SK-N-SH (cell line): ENCODE data around the gene HDHD5. TPM values are rescaled to one million over a fixed set of nuclear protein-coding genes. Genes with fewer than 3 reads are reported as not detected.

ENCODE experiments used
- CTCF ChIA-PET: fragments of 300-600, 350-600 bp; formaldehyde crosslinking; extraction: SDS; loops from one replicate; lab custom pipeline; 2021; lab: Yijun Ruan, JAX
- POLR2A ChIA-PET: fragments of 350-600 bp; sonication (Branson Sonifier 250); formaldehyde crosslinking; extraction: SDS; loops from one replicate; lab custom pipeline; 2020; ENCODE audit warnings: antibody characterized with exemption, inconsistent platforms; lab: Yijun Ruan, JAX
- DNase-seq: peaks from one replicate; pipeline ENCODE4 v3.0.0; 2012
- H2AFZ ChIP-seq: fragments of 200-600 bp; sonication (generic); 2 replicates; pipeline ENCODE4 v1.8.1; 2016; ENCODE audit warnings: antibody characterized with exemption, mild to moderate bottlenecking, low read depth
- H3F3A ChIP-seq: fragments of 200-600 bp; sonication (generic); replicated peaks from 2 replicates; pipeline ENCODE3; 2016; ENCODE audit warnings: antibody characterized with exemption, mild to moderate bottlenecking; ENCODE audit not compliant: insufficient read depth
- H3K27ac ChIP-seq, 2 experiments: fragments of 200-500 bp in 1 of 2; fragments of 200-600 bp in 1 of 2; sonication (Bioruptor generic) in 1 of 2; sonication (generic), shearing (Covaris generic) in 1 of 2; 2 replicates each; pipeline versions ENCODE4 v1.5.1 to v1.6.1; 2014 to 2016; ENCODE audit warnings: low read depth in 2 of 2, inconsistent platforms in 1 of 2, low read length in 1 of 2, mild to moderate bottlenecking in 1 of 2, mixed read lengths in 1 of 2
- H3K27me3 ChIP-seq: fragments of 200-600 bp; sonication (generic), shearing (Covaris generic); 2 replicates; pipeline ENCODE4 v1.6.1; 2016; ENCODE audit warnings: mixed run types; ENCODE audit not compliant: insufficient read depth
- H3K36me3 ChIP-seq, 2 experiments: fragments of 200-500 bp in 1 of 2; fragments of 200-600 bp in 1 of 2; sonication (Bioruptor generic) in 1 of 2; sonication (generic) in 1 of 2; replicated peaks in 1 of 2; 2 replicates each; pipeline versions ENCODE3 to v1.5.1; 2014 to 2016; ENCODE audit warnings: low read length in 1 of 2, mild to moderate bottlenecking in 1 of 2; ENCODE audit not compliant: insufficient read depth in 2 of 2, control insufficient read depth in 1 of 2
- H3K4me1 ChIP-seq, 2 experiments: fragments of 200-500 bp in 1 of 2; fragments of 200-600 bp in 1 of 2; sonication (Bioruptor generic) in 1 of 2; sonication (generic), shearing (Covaris generic) in 1 of 2; 2 replicates each; pipeline versions ENCODE4 v1.5.1 to v1.6.1; 2014 to 2016; ENCODE audit warnings: low read depth in 1 of 2, low read length in 1 of 2, mixed run types in 1 of 2; ENCODE audit not compliant: insufficient read depth in 2 of 2, control insufficient read depth in 1 of 2
- H3K4me2 ChIP-seq: fragments of 200-600 bp; sonication (generic), shearing (Covaris generic); 2 replicates; pipeline ENCODE4 v1.6.1; 2017; ENCODE audit warnings: mixed run types
- H3K4me3 ChIP-seq, 2 experiments: fragments of 200-500 bp in 1 of 2; fragments of 200-600 bp in 1 of 2; sonication (Bioruptor generic) in 1 of 2; sonication (generic), shearing (Covaris generic) in 1 of 2; 2 replicates each; pipeline versions ENCODE4 v1.5.1 to v1.8.1; 2014 to 2016; ENCODE audit warnings: low read depth in 2 of 2, inconsistent platforms in 1 of 2, low read length in 1 of 2, mild to moderate bottlenecking in 1 of 2, mixed read lengths in 1 of 2, moderate library complexity in 1 of 2
- H3K79me2 ChIP-seq: fragments of 200-600 bp; sonication (generic); 2 replicates; pipeline ENCODE4 v1.8.1; 2017; ENCODE audit warnings: mild to moderate bottlenecking; ENCODE audit not compliant: insufficient read depth
- H3K9ac ChIP-seq: fragments of 200-600 bp; sonication (generic); 2 replicates; pipeline ENCODE4 v1.6.1; 2017; ENCODE audit warnings: mixed run types
- H3K9me2 ChIP-seq: fragments of 200-600 bp; sonication (generic); 2 replicates; pipeline ENCODE4 v1.6.1; 2017; ENCODE audit warnings: mixed run types
- H3K9me3 ChIP-seq: fragments of 200-600 bp; sonication (generic); 2 replicates; pipeline ENCODE4 v1.6.1; 2017; ENCODE audit warnings: mixed run types, mild to moderate bottlenecking, moderate library complexity
- H4K20me1 ChIP-seq: fragments of 200-600 bp; sonication (generic); 2 replicates; pipeline ENCODE4 v1.6.1; 2017; ENCODE audit warnings: mild to moderate bottlenecking, mixed run types; ENCODE audit not compliant: insufficient read depth
- ELF1 ChIP-seq: IDR thresholded peaks from 2 replicates; pipeline ENCODE4 v1.4.0; 2012
- EP300 ChIP-seq, 2 experiments: IDR thresholded peaks; 2 replicates each; pipeline versions ENCODE4 v1.4.0 to v1.6.1; 2012; ENCODE audit warnings: borderline replicate concordance in 1 of 2, low read depth in 1 of 2, low read length in 1 of 2
- EZH2phosphoT487 ChIP-seq: fragments of 200-600 bp; sonication (generic); IDR thresholded peaks from 2 replicates; pipeline ENCODE4 v1.6.1; 2017; ENCODE audit warnings: low read depth, mixed run types, mild to moderate bottlenecking, antibody characterized with exemption, moderate library complexity, borderline replicate concordance
- FOSL2 ChIP-seq: IDR thresholded peaks from 2 replicates; pipeline ENCODE4 v1.4.0; 2012; ENCODE audit warnings: low read depth, mild to moderate bottlenecking, moderate library complexity, borderline replicate concordance
- GATA2 ChIP-seq: sonication (generic); formaldehyde crosslinking; IDR thresholded peaks from 2 replicates; pipeline ENCODE4 v1.5.0; 2020; ENCODE audit warnings: mild to moderate bottlenecking, missing genetic modification reagents
- JUND ChIP-seq: IDR thresholded peaks from 2 replicates; pipeline ENCODE4 v1.4.0; 2012
- MEF2A ChIP-seq: IDR thresholded peaks from 2 replicates; pipeline ENCODE4 v1.4.0; 2012; ENCODE audit warnings: low read depth, borderline replicate concordance
- MXI1 ChIP-seq: IDR thresholded peaks from 2 replicates; pipeline ENCODE4 v1.6.1; 2012; ENCODE audit warnings: mild to moderate bottlenecking, low read depth, low read length, improper control_type of control experiment
- NRF1 ChIP-seq: IDR thresholded peaks from 2 replicates; pipeline ENCODE4 v1.6.1; 2012; ENCODE audit warnings: low read depth, mild to moderate bottlenecking, low read length
- POLR2AphosphoS5 ChIP-seq: IDR thresholded peaks from 2 replicates; pipeline ENCODE4 v1.6.1; 2012; ENCODE audit warnings: low read depth, low read length
- TAF1 ChIP-seq: IDR thresholded peaks from 2 replicates; pipeline ENCODE4 v1.6.1; 2012; ENCODE audit warnings: low read depth, mild to moderate bottlenecking, low read length, moderate library complexity, borderline replicate concordance
- TCF12 ChIP-seq: IDR thresholded peaks from 2 replicates; pipeline ENCODE4 v1.4.0; 2012
- TEAD4 ChIP-seq: IDR thresholded peaks from 2 replicates; pipeline ENCODE4 v1.4.0; 2012; ENCODE audit warnings: mild to moderate bottlenecking, borderline replicate concordance; ENCODE audit not compliant: insufficient read depth
- WGBS: methylation state at CpG from one replicate; pipeline ENCODE4 v1.1.6; 2017; ENCODE audit warnings: low lambda C conversion rate; 5-methylcytosine and 5-hydroxymethylcytosine counted together
- polyA plus RNA-seq, 3 experiments: library from polyadenylated mRNA; depleted of rRNA; stranded (reverse); fragments of >200 nt; gene quantifications; 2 replicates each; pipeline ENCODE4 v1.2.3, GENCODE V29; 2012
- TF ChIP-seq, protein P1 (sequence below): IDR thresholded peaks from 2 replicates; pipeline ENCODE4 v1.4.0; 2012; ENCODE audit warnings: low read depth, borderline replicate concordance
- TF ChIP-seq, protein P2 (sequence below): IDR thresholded peaks from 2 replicates; pipeline ENCODE4 v1.4.0; 2012; ENCODE audit warnings: low read depth, borderline replicate concordance
- TF ChIP-seq, protein P3 (sequence below): IDR thresholded peaks from 2 replicates; pipeline ENCODE4 v1.6.1; 2012; ENCODE audit warnings: mild to moderate bottlenecking, low read depth, low read length, moderate library complexity
- TF ChIP-seq, protein P4 (sequence below): IDR thresholded peaks from 2 replicates; pipeline ENCODE4; 2012

The HDHD5 gene
- polyA plus RNA-seq, 1 of the 3 experiments (the other 2 are of a cell fraction) = 43.3 TPM

DNA sequence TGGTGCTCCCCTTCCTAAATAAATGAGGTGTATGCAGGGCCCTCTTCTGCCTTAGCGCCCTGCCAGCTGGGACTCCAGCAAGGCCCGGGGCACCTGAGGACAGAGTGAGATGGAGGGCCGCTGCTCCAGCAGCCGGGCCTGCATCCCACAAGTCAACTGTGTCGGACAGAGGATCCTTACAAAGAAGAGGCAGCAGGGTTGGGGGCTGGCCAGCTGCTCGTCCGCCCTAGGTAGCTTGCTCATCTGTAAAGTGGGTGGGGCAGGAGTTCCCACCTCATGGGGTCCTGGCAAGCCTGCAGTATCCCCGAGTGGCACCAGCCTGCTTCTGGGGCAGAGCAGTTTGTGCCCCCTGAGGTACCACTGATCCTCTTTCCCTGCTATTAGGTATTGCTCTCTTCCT lies 45.5 kb downstream of the HDHD5 start:
- Histone ChIP-seq H3K9me2 (no peaks in the 10 kb centered on the region), H3K4me3 (no peak overlapping the region), H3F3A (no peaks in the 10 kb centered on the region), H3K79me2 (no peaks in the 10 kb centered on the region), H3K9me3 (no peaks in the 10 kb centered on the region), H3K27ac (no peak overlapping the region), H3K27me3 (no peaks in the 10 kb centered on the region), H3K4me2 (no peak overlapping the region), H3K4me1 (no peaks in the 10 kb centered on the region), H4K20me1 (no peaks in the 10 kb centered on the region), H2AFZ (no peak overlapping the region), H3K9ac (no peak overlapping the region), H3K36me3 (no peaks in the 10 kb centered on the region)
- WGBS = 39% methylated on average over 8 of the region's 8 CpGs
- no peak for TF ChIP-seq POLR2AphosphoS5
- TF ChIP-seq EZH2phosphoT487 = no peak
- TF ChIP-seq FOSL2 = no peak
- TF ChIP-seq, protein P1, sequence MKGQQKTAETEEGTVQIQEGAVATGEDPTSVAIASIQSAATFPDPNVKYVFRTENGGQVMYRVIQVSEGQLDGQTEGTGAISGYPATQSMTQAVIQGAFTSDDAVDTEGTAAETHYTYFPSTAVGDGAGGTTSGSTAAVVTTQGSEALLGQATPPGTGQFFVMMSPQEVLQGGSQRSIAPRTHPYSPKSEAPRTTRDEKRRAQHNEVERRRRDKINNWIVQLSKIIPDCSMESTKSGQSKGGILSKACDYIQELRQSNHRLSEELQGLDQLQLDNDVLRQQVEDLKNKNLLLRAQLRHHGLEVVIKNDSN = no peak
- TF ChIP-seq NRF1 = no peak
- TF ChIP-seq, protein P2, sequence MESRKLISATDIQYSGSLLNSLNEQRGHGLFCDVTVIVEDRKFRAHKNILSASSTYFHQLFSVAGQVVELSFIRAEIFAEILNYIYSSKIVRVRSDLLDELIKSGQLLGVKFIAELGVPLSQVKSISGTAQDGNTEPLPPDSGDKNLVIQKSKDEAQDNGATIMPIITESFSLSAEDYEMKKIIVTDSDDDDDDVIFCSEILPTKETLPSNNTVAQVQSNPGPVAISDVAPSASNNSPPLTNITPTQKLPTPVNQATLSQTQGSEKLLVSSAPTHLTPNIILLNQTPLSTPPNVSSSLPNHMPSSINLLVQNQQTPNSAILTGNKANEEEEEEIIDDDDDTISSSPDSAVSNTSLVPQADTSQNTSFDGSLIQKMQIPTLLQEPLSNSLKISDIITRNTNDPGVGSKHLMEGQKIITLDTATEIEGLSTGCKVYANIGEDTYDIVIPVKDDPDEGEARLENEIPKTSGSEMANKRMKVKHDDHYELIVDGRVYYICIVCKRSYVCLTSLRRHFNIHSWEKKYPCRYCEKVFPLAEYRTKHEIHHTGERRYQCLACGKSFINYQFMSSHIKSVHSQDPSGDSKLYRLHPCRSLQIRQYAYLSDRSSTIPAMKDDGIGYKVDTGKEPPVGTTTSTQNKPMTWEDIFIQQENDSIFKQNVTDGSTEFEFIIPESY = no peak
- TF ChIP-seq, protein P3, sequence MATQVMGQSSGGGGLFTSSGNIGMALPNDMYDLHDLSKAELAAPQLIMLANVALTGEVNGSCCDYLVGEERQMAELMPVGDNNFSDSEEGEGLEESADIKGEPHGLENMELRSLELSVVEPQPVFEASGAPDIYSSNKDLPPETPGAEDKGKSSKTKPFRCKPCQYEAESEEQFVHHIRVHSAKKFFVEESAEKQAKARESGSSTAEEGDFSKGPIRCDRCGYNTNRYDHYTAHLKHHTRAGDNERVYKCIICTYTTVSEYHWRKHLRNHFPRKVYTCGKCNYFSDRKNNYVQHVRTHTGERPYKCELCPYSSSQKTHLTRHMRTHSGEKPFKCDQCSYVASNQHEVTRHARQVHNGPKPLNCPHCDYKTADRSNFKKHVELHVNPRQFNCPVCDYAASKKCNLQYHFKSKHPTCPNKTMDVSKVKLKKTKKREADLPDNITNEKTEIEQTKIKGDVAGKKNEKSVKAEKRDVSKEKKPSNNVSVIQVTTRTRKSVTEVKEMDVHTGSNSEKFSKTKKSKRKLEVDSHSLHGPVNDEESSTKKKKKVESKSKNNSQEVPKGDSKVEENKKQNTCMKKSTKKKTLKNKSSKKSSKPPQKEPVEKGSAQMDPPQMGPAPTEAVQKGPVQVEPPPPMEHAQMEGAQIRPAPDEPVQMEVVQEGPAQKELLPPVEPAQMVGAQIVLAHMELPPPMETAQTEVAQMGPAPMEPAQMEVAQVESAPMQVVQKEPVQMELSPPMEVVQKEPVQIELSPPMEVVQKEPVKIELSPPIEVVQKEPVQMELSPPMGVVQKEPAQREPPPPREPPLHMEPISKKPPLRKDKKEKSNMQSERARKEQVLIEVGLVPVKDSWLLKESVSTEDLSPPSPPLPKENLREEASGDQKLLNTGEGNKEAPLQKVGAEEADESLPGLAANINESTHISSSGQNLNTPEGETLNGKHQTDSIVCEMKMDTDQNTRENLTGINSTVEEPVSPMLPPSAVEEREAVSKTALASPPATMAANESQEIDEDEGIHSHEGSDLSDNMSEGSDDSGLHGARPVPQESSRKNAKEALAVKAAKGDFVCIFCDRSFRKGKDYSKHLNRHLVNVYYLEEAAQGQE = no peak
- TF ChIP-seq TEAD4 = no peak
- TF ChIP-seq MXI1 = no peak
- no peak for TF ChIP-seq TCF12
- no peak for TF ChIP-seq EP300 (IDR thresholded peaks at IDR 0.05; ENCODE audit: borderline replicate concordance in 1 of 2, low read depth in 1 of 2, low read length in 1 of 2)
- TF ChIP-seq JUND = no peak
- TF ChIP-seq TAF1 = no peak
- TF ChIP-seq GATA2 = no peak
- no peak for TF ChIP-seq MEF2A
- TF ChIP-seq, protein P4, sequence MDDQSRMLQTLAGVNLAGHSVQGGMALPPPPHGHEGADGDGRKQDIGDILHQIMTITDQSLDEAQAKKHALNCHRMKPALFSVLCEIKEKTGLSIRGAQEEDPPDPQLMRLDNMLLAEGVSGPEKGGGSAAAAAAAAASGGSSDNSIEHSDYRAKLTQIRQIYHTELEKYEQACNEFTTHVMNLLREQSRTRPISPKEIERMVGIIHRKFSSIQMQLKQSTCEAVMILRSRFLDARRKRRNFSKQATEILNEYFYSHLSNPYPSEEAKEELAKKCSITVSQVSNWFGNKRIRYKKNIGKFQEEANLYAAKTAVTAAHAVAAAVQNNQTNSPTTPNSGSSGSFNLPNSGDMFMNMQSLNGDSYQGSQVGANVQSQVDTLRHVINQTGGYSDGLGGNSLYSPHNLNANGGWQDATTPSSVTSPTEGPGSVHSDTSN = no peak
- no peak for TF ChIP-seq ELF1
- ChIA-PET POLR2A (no interaction called here), CTCF (interaction anchor here (1.1 to 1.5 kb wide), 2 partner anchors 58 to 388 kb away, joined by 3 to 4 read pairs; no protein-coding TSS in a partner anchor)
- no peak for DNase-seq
